Coronary artery (tissue), 2 donors: ENCODE data around the gene FRMD3.

ENCODE experiments used
- DNase-seq: peaks from one replicate; pipeline ENCODE4 v3.0.0-alpha.2; 2017; ENCODE audit warnings: low spot score
- H3K27ac ChIP-seq, 2 donors: fragments of 200-600 bp; sonication (generic); one replicate each; pipeline ENCODE4 v1.5.1; 2016 to 2019
- H3K4me3 ChIP-seq: fragments of 200-600 bp; sonication (generic); 2 replicates; pipeline ENCODE4 v1.5.1; 2016; ENCODE audit warnings: mild to moderate bottlenecking, moderate library complexity
- TF ChIP-seq, protein P1 (sequence below): fragments of 200-600 bp; sonication (generic); IDR thresholded peaks from one replicate; pipeline ENCODE4 v1.5.1; 2019; ENCODE audit warnings: antibody characterized with exemption

The FRMD3 gene

DNA sequence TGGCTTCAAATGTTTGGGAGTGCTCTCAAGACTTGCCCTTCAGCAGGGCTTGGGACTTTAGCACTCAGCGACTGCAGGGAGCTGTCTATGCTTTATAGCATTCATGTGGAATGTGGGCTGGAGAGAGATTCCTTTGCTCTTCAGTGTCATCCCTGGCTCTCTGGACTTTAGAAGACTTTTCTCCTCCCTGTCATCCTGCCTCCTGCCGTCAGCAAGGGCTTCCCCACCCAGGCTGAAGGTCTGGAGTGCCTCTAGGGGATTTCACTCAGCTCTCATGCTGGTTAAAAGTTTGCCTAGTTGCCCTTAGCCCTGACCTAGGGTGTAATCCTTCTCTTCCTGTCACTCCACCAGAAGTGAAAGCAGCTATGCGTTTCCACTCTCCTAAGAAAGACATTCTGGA, 210.9 kb downstream of the FRMD3 start:
- Histone ChIP-seq H3K4me3 (no peak overlapping the region), H3K27ac (no peak overlapping the region)
- no peak for DNase-seq
- TF ChIP-seq, protein P1, sequence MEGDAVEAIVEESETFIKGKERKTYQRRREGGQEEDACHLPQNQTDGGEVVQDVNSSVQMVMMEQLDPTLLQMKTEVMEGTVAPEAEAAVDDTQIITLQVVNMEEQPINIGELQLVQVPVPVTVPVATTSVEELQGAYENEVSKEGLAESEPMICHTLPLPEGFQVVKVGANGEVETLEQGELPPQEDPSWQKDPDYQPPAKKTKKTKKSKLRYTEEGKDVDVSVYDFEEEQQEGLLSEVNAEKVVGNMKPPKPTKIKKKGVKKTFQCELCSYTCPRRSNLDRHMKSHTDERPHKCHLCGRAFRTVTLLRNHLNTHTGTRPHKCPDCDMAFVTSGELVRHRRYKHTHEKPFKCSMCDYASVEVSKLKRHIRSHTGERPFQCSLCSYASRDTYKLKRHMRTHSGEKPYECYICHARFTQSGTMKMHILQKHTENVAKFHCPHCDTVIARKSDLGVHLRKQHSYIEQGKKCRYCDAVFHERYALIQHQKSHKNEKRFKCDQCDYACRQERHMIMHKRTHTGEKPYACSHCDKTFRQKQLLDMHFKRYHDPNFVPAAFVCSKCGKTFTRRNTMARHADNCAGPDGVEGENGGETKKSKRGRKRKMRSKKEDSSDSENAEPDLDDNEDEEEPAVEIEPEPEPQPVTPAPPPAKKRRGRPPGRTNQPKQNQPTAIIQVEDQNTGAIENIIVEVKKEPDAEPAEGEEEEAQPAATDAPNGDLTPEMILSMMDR = no peak

DNA sequence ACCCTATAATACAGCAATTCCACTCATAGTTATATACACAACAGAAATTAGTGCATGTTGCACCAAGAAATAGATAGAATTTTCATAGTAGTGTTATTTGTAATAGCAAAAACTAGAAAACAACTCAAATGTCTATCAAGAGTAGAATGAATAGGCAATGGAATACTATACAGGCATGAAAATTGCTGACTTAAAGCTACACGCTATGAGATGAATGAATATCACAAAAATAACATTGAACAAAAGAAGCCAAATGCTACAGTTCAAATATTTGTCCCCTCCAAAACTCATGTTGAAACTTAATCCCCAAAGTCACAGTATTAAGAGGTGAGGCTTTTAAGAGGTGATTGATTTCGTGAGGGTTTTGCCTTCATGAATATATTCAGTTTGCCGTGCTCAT, 215.1 kb downstream of the FRMD3 start:
- no peak overlapping the region for H3K4me3 ChIP-seq
- no peak for DNase-seq
- H3K27ac ChIP-seq = no peak overlapping the region
- TF ChIP-seq, protein P1 = no peak

DNA sequence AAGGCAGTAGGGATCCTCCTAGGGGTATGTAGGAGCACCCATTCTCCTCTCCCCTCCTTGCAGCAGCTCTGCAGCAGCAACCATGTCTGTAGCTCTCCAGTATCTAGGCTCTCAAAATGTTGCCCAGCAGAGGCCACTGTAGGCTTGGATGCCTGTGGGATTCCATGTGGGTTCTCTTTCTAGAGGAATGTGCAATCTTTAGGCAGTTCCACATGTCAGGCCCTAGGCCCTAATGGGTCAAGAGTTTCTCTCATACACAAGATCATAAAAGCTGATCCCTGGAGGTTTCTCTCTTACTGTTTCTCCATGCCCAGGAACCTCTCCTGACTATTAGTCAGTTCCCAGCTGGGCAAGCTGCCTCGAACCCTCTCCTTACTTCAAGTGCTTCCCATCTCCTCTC, 215.8 kb downstream of the FRMD3 start:
- no peak for DNase-seq
- H3K27ac ChIP-seq = no peak overlapping the region
- TF ChIP-seq, protein P1 = no peak
- no peak overlapping the region for H3K4me3 ChIP-seq

DNA sequence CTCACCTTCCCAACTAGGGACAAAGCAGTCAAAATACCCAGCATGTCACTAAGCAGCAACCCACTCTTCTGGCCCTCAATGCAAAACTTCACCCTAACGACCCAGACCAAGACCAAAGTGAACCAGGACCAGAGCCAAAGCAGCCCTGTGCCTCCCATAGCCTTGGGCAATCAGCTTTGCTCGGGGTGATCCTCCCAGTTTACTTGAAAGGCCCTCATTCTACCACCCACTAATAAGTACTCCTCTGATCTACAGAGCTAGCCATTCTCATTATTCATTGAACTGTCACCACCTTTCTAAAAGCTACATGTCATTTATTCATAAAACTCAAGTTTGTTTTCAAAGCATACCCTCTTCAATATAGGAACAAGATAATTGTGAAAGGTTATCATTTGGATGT, 221.0 kb downstream of the FRMD3 start:
- Histone ChIP-seq H3K4me3 (no peak overlapping the region), H3K27ac (no peak overlapping the region)
- TF ChIP-seq, protein P1 = no peak
- no peak for DNase-seq

DNA sequence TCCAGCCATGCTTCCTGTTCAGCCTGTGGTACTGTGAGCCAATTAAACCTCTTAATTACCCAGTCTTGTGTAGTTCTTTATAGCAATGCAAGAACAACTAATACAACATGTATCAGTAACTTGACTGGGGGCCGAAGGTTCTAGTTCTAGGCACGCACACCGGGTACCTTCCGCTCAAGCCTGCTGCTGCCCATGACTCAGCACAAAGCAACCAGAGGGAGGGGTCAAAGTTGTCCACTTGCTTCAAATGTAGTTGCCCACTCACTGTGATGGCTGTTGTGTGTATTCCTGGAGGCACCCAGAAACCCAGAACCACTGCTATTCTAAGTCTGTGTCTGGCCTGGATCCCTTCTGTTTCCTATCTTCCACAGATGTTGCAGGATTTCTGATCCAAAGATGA, 222.6 kb downstream of the FRMD3 start:
- TF ChIP-seq, protein P1 = no peak
- no peak overlapping the region for H3K4me3 ChIP-seq
- H3K27ac ChIP-seq = no peak overlapping the region
- DNase-seq = no peak

DNA sequence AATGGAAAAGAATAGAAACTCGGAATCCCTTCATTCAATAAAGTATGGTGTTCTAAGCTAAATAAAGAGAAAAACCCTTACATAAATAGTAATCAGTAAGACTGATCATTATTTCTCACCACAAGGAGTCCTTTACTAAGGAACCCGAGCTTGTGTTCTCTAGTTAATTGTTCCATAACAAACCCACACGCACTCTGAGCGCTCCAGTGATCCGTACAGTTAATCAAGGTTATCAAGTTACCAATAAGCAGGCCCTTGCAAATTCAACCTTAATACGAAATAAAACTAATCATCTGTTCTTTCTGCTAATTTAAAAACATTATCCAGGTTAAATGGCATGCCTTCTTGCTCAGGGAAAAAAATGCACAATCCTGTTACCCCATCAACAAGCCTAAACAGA, 224.4 kb downstream of the FRMD3 start:
- TF ChIP-seq, protein P1 = no peak
- Histone ChIP-seq H3K4me3 (no peak overlapping the region), H3K27ac (no peak overlapping the region)
- no peak for DNase-seq

DNA sequence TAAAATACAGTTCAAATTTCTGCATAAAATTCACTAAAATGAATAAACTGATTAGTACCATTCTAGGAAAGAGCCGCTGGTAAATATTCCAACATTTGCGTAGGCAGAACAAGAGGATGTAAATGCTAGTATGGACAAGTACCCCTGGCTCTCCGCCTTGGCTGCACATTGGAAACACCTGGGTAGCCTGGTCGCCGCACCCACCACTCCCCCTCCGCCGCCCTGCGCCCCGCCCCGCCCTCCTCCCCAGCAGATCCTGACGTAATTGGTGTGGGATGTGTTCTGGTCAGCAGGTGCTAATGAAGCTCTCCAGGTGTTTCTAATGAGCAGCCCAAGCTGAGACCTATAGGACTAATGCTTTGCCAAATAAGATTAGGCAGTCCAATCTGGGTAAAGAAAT, 225.7 kb downstream of the FRMD3 start:
- Histone ChIP-seq H3K27ac (no peak overlapping the region), H3K4me3 (no peak overlapping the region)
- TF ChIP-seq, protein P1 = no peak
- DNase-seq = no peak
